NCI-H146 treated with DMSO at 0.1 percent for 48 hours (cell line): ENCODE results near the gene CEP68.
"Not testable (repeated sequence)": the region's sequence is repeated elsewhere in the genome, so short reads cannot be mapped to it uniquely, and the experiment has no call there.

ENCODE experiments used
- DNase-seq: peaks from one replicate; lab custom pipeline; 2025; ENCODE audit not compliant: unreplicated experiment; lab: John Stamatoyannopoulos, UW

The CEP68 gene, protein sequence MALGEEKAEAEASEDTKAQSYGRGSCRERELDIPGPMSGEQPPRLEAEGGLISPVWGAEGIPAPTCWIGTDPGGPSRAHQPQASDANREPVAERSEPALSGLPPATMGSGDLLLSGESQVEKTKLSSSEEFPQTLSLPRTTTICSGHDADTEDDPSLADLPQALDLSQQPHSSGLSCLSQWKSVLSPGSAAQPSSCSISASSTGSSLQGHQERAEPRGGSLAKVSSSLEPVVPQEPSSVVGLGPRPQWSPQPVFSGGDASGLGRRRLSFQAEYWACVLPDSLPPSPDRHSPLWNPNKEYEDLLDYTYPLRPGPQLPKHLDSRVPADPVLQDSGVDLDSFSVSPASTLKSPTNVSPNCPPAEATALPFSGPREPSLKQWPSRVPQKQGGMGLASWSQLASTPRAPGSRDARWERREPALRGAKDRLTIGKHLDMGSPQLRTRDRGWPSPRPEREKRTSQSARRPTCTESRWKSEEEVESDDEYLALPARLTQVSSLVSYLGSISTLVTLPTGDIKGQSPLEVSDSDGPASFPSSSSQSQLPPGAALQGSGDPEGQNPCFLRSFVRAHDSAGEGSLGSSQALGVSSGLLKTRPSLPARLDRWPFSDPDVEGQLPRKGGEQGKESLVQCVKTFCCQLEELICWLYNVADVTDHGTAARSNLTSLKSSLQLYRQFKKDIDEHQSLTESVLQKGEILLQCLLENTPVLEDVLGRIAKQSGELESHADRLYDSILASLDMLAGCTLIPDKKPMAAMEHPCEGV

DNA sequence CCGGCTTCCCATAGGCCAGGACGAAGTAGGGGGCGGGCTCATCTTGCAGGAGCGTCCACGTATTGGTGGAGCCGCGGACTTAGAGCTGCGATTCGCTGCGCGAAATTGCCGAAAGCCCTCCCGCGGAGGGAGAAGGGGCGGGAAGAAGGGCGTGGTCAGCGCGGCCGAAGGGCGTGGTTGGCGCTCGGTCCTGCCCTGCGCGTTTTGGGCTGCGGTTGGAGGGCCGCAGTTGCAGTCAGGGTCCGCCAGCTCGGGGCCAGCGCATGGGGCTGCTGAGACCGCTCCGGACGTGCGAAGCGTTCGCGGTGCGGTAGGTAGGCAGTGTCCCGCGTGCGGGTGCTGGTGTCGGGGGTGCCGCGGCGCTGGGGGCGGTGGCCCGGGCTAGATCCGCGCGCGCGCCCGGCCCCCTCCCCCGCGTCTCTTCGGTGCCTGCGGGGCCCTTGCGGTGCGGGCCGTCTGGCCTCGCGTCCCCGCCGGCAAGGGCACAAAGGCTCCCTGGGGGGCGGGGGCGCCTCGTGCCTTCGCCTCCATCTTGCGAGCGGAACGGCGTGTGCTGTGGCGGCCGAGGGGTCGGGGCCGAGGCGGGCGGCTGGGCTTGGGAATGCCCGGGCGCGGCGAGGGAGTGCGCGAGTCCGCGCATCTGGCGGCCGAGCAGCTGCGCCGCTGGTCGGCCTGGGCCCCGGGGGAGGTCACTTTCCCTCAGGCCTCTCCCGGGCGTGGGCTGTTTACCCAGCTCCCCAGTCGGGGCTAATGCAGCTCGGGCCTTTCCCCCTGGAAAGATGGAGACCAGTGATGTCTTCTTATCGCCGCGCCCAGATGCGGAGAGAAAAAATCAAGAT lies at the start of gene CEP68:
Gene CEP68, plus strand, starts transcription at position 202 of the 839 bp plus-strand sequence. CDS start 13,029 bp downstream, outside the sequence.
- DNase-seq: peak; percentile 93

DNA sequence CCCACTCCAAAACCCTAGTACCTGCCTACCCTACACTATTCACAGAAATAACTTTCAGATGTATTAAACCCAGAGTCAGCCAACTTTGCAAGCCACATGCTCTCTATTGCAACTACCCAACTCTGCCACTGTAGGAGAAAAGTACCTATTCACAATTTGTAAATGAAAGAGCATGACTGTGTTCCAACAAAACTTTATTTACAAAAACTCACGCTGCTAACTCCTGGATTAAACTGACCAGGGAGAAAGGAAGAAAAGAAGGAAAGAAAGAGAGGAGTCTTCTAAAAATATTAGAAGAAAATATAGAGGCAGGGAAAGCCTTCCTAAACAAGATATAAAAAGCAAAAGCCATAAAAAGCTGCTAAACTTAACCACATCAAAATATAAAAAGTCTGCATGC lies 42.4 kb upstream of the CEP68 start:
- no peak for DNase-seq

DNA sequence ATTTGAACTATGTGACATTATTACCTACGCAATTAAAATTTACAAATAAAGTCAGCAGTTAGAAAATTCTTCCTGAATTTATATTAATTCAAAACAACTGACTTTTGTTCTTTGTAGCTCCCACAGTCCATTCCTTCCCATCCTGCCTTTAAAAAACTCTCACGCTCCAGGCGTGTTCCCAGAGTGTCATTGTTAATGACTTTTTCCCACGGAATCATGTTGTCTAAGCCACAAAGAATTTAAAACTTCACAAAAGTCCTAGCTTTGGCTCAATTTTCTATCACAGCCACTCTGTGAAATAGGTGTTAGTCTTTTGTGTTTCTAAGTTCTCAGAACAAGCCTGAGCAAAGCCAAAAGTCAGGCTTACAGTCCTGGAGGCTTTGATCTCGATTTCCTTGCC lies 40.5 kb upstream of the CEP68 start:
- no peak for DNase-seq

DNA sequence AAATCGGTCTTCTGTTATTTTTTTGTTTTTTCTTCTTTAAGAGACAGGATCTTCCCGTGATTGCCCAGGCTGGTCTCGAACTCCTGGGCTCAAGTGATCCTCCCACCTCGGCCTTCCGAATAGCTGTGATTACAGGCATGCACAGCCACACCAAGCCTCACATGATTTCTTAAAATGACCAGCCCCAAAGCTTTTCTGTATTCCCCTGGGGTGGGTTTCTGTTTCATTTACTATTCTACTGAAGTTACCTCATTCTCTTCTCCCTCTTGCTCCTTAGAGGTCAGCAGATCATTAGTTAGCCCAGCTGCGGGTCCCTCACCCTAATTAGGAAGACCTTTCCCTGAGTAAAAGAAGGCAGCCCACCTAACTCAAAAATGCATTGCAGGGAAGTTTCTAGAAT lies 39.4 kb upstream of the CEP68 start:
- DNase-seq: no peak

DNA sequence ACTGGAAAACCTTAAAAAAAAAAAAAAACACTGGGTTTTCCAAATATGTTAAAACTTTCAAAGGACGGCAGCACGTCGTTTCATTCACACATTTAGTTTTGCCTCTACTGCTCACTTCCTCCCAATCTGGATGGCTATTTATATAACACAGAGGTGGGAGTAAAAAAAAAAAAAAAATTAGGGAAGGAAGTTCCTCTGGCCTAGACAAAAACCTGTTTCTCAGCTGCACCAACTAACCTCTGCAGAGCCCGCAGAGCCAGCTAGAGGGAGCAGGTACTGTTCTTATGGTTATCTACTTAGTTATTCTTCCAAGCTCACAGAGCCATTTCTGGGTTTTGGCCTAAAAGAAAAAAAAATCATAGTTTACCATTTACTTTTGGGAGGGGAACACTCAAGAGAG lies 38.9 kb upstream of the CEP68 start:
- no peak for DNase-seq

DNA sequence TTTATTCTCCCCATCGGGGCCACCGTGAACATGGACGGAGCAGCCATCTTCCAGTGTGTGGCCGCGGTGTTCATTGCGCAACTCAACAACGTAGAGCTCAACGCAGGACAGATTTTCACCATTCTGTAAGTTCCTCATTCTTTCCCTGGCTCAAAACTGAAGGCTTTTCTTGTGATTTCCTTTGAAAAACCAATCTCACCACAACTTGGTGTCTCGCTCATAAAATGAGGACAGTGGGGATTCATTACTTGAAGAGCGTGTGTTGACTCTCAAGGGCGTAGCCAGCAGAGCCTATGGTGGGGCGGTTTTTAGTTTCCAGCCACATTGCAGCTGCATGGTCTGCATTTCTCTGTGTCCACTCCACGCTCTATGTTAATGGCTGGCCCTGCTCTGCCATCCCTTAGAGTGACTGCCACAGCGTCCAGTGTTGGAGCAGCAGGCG lies 38.1 kb upstream of the CEP68 start:
- no peak for DNase-seq

DNA sequence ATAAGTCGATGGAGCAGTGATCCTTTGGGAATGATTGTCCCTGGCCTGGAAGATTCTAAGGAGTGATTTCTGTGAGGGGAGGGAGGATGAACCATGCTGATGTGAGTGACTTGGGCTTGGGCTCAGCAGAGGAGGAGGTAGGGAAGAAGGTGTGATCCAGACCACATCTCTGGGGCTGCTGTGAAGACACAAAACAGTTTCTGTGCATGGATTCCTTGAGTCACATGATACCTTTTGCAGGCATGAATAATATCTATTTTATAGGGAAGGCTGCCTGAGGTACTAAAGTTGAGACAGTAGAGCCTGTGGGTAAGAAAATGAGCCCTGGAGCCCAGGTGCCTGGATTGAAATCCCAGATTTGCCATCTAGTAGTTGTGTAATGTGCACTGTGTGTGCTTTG lies 37.2 kb upstream of the CEP68 start:
- no peak for DNase-seq

DNA sequence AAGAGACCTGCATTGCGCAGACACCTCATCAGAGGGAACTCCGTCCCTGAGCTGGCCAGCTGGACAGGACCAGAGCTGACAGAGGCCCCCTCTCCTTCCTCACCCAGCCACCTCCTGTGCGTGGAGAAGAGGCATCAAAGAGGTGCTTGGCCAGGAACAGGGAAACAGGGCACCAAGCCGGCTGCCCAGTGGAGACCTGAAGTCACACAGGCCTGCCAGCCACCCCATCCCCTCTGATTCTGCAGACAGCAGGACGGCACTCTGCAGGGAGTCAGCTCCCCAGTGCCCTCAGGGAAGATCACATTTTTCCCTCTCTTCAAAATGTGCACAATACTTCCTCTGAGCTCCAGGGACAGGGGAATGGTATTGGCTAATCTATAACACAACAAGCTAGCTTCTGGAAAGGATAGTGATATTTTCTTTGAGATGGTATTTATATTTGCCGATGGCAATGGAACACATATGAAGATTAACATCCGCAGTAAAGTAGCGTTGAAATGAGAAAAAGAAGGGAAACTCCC lies 36.5 kb upstream of the CEP68 start:
- DNase-seq: no peak

DNA sequence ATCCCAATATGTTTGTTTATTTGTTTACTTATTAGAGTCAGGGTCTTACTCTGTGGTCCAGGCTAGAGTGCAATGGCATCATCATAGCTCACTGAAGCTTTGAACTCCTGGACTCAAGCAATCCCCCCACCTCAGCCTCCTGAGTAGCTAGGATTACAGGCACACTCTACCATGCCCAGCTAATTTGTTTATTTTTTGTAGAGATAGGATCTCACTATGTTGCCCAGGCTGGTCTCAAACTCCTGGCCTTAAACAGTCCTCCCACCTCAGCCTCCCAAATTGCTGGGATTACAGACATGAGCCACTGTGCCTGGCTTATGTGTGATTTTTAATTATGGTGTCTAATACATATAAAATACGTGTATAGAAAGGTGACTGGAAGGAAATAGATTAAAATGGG lies 36.0 kb upstream of the CEP68 start:
- not testable (repeated sequence) for DNase-seq

DNA sequence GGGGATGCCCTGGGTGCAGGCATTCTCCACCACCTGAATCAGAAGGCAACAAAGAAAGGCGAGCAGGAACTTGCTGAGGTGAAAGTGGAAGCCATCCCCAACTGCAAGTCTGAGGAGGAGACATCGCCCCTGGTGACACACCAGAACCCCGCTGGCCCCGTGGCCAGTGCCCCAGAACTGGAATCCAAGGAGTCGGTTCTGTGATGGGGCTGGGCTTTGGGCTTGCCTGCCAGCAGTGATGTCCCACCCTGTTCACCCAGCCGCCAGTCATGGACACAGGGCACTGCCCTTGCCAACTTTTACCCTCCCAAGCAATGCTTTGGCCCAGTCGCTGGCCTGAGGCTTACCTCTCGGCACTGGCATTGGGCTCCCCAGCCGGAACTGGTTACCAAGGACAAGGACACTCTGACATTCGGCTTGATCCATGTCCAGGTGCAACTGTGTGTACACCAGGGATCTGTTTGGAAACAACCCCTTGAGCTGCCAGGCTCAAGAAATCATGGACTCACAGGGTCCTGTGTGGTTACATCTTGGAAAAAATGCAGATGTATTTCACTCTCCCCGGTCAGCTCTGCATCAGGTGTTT lies 35.2 kb upstream of the CEP68 start:
- no peak for DNase-seq

DNA sequence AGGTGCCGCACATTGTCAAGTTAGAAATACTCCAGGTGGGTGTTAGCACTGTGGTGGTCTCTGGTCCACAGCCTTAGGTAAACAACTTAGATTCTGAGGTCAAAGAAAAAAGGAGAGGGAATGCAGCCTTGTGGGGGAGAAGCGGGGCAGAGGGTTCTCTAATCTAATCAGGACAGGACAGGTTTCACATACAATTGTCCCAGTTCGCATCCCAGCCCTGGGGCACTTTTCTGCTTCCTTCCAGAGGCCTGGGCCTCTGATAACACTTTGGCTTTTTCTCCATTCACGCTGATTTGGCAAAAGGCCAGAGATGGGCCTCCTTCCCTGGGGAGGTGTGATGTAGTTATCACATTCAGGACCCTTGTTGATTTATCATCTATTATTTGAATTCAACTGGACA lies 34.5 kb upstream of the CEP68 start:
- peak; percentile 30 for DNase-seq

DNA sequence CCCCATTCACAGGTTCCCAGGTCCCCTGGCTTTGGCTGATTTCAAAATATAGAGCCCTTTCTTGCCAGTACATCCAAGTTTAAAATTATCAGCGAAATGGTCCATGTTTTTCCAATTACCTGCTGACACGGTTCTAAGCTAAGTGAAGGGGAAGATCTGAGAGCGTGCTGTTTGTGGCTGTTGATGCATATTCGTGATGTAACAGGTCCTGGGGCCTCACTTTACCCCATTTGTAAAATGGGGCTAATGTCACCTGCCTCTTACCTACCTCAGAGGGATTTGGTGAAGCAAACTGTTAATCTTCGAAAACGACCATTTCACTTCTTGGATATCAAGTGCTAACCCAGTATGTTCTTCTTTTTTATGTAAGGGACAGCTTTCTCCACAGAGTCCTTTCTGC lies 34.0 kb upstream of the CEP68 start:
- DNase-seq: no peak

DNA sequence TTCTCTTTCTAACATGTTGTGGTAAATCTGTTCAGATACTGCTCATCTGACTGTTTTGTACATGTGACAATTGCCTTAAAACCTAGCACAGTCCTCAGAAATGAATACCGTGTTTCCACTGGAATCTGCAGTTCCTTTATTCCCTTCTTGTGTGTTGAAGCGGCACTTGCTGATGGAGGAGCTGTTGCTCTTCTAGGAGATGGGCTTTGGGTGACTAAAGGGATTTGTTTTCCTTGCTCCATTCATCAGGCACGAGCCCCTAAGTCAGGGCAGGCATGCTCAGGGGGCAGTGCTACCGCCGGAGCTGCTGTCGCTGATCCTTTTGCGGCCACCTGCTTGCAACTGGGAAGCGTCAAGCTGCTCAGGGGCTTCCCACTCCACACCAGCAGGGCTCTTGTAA lies 32.5 kb upstream of the CEP68 start:
- DNase-seq: no peak

DNA sequence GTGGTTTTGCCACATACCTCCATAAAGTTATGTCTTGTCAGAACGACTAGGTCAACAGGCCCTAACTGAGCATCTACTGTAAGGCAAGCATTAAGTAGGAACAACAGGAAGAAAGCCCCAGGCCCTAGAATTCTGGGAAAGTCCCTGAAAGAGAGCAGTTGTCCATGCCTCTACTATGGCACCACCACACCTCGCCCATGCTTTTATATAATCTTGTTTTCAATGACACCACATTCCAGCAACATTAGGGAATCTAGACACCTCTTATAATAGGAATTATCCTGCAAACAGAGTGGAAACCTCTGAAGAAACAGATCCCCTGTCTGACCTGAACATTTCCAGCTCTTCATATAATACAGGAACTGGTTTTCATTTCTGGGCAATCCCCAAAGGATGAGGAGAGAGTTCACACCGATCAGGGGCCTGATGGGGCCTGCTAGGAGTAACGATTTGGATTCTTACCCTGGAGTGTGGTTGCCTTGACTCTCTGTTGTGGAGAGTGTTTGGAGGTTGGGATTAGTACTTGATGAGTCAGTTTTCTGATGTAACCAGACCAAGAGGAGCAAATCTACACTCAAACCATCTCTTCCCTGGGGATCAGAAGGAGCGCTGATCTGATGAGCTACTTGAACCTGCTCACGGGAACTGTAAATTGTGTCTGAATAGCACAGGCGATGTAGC lies 31.9 kb upstream of the CEP68 start:
- DNase-seq: no peak

DNA sequence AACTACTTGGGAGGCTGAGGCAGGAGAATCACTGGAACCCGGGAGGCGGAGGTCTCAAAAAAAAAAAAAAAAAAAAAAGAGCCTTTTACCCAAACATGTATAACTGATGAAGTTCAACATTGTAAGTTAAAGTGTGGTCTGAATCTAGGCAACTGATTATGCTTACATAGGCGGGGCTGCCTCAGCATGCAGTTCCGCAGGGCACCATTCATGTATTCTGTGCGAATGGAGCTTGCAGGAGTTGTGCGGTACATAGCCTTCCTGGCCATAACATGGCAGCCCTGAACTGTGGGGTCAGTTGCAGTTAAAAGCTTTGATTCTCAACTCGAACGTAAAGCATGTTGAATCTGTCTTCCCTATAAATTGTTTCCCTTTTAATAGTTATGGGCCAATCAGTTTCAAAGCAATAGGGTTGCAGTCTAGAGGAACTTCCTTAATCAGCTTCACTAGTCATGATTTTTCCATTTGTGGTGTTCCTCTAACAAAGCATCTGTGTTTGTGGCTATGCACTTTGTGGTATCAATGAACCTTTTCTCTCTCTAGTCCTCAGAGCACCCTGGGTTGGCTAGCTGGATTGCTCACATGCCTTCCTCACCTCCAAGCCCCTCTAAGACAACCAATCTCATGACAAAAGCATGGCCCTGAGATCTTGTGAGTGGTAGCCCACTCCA lies 30.6 kb upstream of the CEP68 start:
- DNase-seq: no peak

DNA sequence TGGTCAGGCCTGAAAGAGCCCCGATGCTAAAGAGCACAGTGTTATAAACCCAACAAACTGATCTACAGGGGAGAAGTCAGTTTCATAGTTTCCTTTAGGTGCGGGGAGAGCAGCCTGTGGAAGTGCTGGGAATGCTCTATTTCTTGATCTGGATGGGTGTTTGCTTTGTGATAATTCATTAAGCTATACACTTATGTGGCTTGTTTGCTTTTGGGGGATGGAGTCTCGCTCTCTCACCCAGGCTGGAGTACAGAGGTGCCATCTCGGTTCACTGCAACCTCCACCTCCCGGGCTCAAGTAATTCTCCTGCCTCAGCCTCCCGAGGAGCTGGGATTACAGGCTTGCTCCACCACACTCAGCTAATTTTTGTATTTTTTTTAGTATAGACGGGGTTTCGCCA lies 30.1 kb upstream of the CEP68 start:
- DNase-seq: no peak

DNA sequence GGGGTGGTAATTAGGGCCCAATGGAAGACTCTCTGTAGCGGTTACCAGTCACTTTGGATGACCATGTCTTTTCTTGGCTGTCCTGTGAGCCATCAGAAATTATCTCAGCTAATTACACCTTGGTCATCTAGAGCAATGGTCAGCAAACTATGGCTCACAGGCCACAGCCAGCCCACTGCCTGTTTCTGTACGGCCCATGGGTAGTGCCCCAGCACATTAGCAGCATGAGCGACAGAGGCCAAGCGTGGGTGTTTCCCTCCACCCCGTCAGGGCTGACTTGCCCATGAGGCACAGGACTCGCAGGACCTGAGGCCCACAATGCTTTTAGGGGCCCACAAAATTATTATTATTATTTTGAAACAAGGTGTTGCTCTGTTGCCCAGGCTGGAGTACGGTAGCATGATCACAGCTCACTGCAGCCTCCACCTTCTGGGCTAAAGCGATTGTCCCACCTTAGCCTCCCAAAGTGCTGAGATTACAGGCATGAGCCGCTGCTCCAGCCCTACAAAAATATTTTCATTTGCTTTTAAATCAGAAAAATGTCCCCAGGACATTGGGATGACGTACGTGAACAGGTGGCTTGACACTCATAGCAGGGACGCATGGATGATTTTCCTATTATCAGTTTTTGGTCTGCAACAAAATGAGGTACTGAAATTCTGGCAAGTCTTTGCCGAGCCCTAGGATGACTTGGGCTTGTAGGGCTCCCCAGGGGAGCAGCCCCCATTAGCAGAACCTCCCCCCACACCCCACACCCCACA lies 29.3 kb upstream of the CEP68 start:
- no peak for DNase-seq

DNA sequence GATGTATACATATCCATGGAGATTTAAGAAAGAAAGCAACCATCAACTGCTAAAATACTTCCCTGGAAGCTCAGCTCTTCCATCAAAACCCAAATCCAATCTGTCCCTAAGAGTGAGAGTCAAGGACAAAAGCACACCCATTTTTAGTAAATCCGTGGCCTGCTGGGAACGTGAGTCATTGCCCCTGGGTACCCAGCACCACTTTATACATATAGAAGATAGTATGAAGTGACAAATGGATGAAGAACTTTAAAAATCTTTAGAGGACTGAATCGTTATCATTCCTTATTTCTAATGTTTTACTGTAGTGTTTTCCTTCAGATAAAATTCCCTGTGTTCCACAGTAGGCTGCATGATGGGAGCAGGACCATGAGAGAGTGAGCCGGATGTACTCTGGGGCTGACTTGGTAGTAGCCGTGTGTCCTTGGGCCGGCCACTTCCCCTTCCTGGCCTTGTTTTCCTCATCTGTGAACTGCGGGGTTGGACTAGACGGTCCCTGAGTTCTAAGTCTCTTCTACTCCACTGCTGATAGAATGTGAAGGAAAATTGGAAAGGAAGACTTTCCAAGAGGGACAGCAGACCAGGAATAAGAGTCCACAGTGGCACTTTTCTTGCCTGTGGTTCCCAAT lies 28.5 kb upstream of the CEP68 start:
- DNase-seq: no peak
